HG02610 (cell line): ENCODE results near the gene CDH16.

Experiments
- ATAC-seq: cut with Tn5 transposase; IDR thresholded peaks from one replicate; pipeline ENCODE4 v1.9.1; 2021; ENCODE audit warnings: mild to moderate bottlenecking, moderate library complexity; ENCODE audit not compliant: unreplicated experiment

CDH16 gene

GRCh38 chr16:66913081-66913480, 5.6 kb downstream of the CDH16 start:
- ATAC-seq = no peak

GRCh38 chr16:66911801-66912200, 6.9 kb downstream of the CDH16 start:
- ATAC-seq = no peak

GRCh38 chr16:66911112-66911511, 7.6 kb downstream of the CDH16 start:
- no peak for ATAC-seq

- no peak for ATAC-seq
Measured at GRCh38 chr16:66910175-66910940, 8.3 kb downstream of the CDH16 start.

- no peak for ATAC-seq
Measured at GRCh38 chr16:66908762-66909559, 9.7 kb downstream of the CDH16 start.

GRCh38 chr16:66908116-66908515, 10.6 kb downstream of the CDH16 start:
- no peak for ATAC-seq

GRCh38 chr16:66906916-66907836, 11.5 kb downstream of the CDH16 start:
- ATAC-seq = no peak

GRCh38 chr16:66905633-66906539, 12.8 kb downstream of the CDH16 start:
- ATAC-seq = no peak

- no peak for ATAC-seq
Measured at GRCh38 chr16:66904846-66905632, 13.6 kb downstream of the CDH16 start.

- no peak for ATAC-seq
Measured at GRCh38 chr16:66904428-66904845, 14.2 kb downstream of the CDH16 start.

- no peak for ATAC-seq
Measured at GRCh38 chr16:66903544-66904427, 14.9 kb downstream of the CDH16 start.

- ATAC-seq = no peak
Measured at GRCh38 chr16:66902648-66903543, 15.8 kb downstream of the CDH16 start.

- ATAC-seq = no peak
Measured at GRCh38 chr16:66901626-66902025, 17.1 kb downstream of the CDH16 start.

GRCh38 chr16:66900721-66901441, 17.8 kb downstream of the CDH16 start:
- ATAC-seq = no peak

GRCh38 chr16:66899945-66900710, 18.6 kb downstream of the CDH16 start:
- no peak for ATAC-seq
